CD4-positive, alpha-beta T cell treated with Interleukin-17A for 4 hours (primary cell): Measurements from ENCODE around the gene KMT2A.

ENCODE experiments used
- DNase-seq: peaks from one replicate; pipeline ENCODE4 v3.0.0-alpha.2; 2020; ENCODE audit warnings: mixed read lengths

KMT2A gene

GRCh38 chr11:118535261-118535660 is 99.0 kb downstream of the KMT2A start:
- no peak for DNase-seq

GRCh38 chr11:118536726-118537125 is 100.4 kb downstream of the KMT2A start:
- DNase-seq = no peak

- no peak for DNase-seq
These were observed 101.2 kb downstream of the KMT2A start for GRCh38 chr11:118537409-118537980.

GRCh38 chr11:118544010-118544646 is 107.8 kb downstream of the KMT2A start:
- DNase-seq = no peak

- no peak for DNase-seq
These were observed 108.3 kb downstream of the KMT2A start for GRCh38 chr11:118544647-118545010.

- DNase-seq = no peak
These were observed 109.2 kb downstream of the KMT2A start for GRCh38 chr11:118545533-118545932.

- no peak for DNase-seq
These were observed 110.8 kb downstream of the KMT2A start for GRCh38 chr11:118547132-118547531.

GRCh38 chr11:118552341-118552740 is 116.0 kb downstream of the KMT2A start:
- no peak for DNase-seq

- no peak for DNase-seq
These were observed 124.5 kb downstream of the KMT2A start for GRCh38 chr11:118560806-118561205.

- DNase-seq = no peak
These were observed 128.8 kb downstream of the KMT2A start for GRCh38 chr11:118565051-118565450.

- DNase-seq = no peak
These were observed 133.4 kb downstream of the KMT2A start for GRCh38 chr11:118569670-118570069.

GRCh38 chr11:118570787-118571186 is 134.5 kb downstream of the KMT2A start:
- no peak for DNase-seq

GRCh38 chr11:118571701-118572060 is 135.4 kb downstream of the KMT2A start:
- peak; percentile 16 for DNase-seq

GRCh38 chr11:118572061-118572980 is 136.0 kb downstream of the KMT2A start, which contains the start of gene ARCN1:
ARCN1 (plus strand) TSS chr11:118572409; CDS start chr11:118572548, 139 bp downstream.
- peak; percentile 90 for DNase-seq

GRCh38 chr11:118572981-118573550 is 136.8 kb downstream of the KMT2A start:
- peak; percentile 37 for DNase-seq

GRCh38 chr11:118574636-118575035 is 138.3 kb downstream of the KMT2A start:
- no peak for DNase-seq
